Nephron progenitor cell (in vitro differentiated cells): ENCODE measurements around the gene TRIP10.

Experiments
- DNase-seq: peaks from one replicate; pipeline ENCODE4 v3.0.0; 2021
- H3K27ac Mint-ChIP-seq: 2 replicates; pipeline ENCODE4 v1.8.0; 2021; ENCODE audit warnings: mild to moderate bottlenecking, moderate library complexity, mixed read lengths
- H3K27me3 Mint-ChIP-seq: 2 replicates; pipeline ENCODE4 v1.8.0; 2021; ENCODE audit warnings: mild to moderate bottlenecking, low read depth, mixed read lengths; ENCODE audit not compliant: poor library complexity
- H3K36me3 Mint-ChIP-seq: 2 replicates; pipeline ENCODE4 v1.8.0; 2021; ENCODE audit warnings: low read depth, mixed read lengths
- H3K4me1 Mint-ChIP-seq: 2 replicates; pipeline ENCODE4 v1.8.0; 2021; ENCODE audit warnings: mixed read lengths
- H3K4me3 Mint-ChIP-seq: 2 replicates; pipeline ENCODE4 v1.8.0; 2021; ENCODE audit warnings: mild to moderate bottlenecking, moderate library complexity, mixed read lengths
- H3K9me3 Mint-ChIP-seq: 2 replicates; pipeline ENCODE4 v1.8.0; 2021; ENCODE audit warnings: mild to moderate bottlenecking, moderate library complexity, mixed read lengths
- TF ChIP-seq, protein P1 (sequence below): fragments of 200-600 bp; sonication (generic); IDR thresholded peaks from 2 replicates; pipeline ENCODE4 v1.5.0; 2021; ENCODE audit warnings: antibody characterized with exemption

Gene TRIP10

GRCh38 chr19:6709549-6709948 is 29.9 kb upstream of the TRIP10 start:
- peaks cover 69% of the 10 kb centered on the region for H3K27me3 Mint-ChIP-seq
- DNase-seq: no peak
- no peak overlapping the region for H3K27ac Mint-ChIP-seq
- TF ChIP-seq, protein P1, sequence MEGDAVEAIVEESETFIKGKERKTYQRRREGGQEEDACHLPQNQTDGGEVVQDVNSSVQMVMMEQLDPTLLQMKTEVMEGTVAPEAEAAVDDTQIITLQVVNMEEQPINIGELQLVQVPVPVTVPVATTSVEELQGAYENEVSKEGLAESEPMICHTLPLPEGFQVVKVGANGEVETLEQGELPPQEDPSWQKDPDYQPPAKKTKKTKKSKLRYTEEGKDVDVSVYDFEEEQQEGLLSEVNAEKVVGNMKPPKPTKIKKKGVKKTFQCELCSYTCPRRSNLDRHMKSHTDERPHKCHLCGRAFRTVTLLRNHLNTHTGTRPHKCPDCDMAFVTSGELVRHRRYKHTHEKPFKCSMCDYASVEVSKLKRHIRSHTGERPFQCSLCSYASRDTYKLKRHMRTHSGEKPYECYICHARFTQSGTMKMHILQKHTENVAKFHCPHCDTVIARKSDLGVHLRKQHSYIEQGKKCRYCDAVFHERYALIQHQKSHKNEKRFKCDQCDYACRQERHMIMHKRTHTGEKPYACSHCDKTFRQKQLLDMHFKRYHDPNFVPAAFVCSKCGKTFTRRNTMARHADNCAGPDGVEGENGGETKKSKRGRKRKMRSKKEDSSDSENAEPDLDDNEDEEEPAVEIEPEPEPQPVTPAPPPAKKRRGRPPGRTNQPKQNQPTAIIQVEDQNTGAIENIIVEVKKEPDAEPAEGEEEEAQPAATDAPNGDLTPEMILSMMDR: no peak
- H3K4me3 Mint-ChIP-seq: no peak overlapping the region
- no peaks in the 10 kb centered on the region for H3K4me1 Mint-ChIP-seq
- H3K36me3 Mint-ChIP-seq: no peaks in the 10 kb centered on the region
- H3K9me3 Mint-ChIP-seq: no peaks in the 10 kb centered on the region

DNA sequence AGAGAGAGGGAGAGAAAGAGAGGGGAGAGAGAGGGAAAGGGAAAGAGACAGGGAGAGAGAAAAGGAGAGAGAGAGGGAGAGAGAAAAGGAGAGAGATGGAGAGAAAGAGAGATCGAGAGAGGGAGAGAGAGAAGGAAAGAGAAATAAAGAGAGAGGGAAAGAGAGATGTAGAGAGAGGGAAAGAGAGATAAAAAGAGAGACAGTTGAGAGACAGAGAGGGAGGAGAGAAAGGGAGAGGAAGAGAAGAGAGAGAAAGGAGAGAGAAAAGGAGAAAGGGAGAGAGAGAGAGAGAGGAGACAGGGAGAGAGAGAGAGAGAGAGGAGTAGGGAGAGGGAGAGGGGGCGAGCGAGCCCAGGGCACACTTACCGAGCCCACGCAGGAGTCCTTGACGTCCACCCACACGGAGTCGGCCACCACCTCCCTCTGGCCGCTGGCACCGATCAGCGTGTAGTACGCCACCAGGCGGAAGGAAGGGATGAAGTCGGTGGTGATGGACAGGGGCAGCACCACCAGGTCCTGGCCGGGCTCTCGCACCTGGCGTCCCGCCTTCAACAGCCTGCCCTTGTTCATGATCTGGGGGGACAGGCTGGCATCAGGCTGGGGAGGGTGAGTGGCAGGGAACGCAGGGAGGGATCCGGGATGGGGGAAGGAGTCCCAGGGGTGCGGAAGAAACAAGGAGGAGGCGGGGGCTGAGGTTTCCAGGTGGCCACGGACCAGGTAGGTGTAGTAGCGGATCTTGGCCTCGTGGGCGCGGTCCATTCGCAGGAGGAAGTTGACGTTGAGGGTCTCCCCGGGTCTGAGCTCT is 29.0 kb upstream of the TRIP10 start:
- Mint-ChIP-seq H3K27ac (no peak overlapping the region), H3K9me3 (no peaks in the 10 kb centered on the region), H3K36me3 (no peaks in the 10 kb centered on the region), H3K27me3 (peaks cover 66% of the 10 kb centered on the region), H3K4me1 (no peaks in the 10 kb centered on the region), H3K4me3 (no peak overlapping the region)
- no peak for DNase-seq
- TF ChIP-seq, protein P1: no peak

GRCh38 chr19:6711078-6711361 is 28.5 kb upstream of the TRIP10 start:
- H3K9me3 Mint-ChIP-seq: no peaks in the 10 kb centered on the region
- no peak overlapping the region for H3K27ac Mint-ChIP-seq
- DNase-seq: no peak
- no peaks in the 10 kb centered on the region for H3K4me1 Mint-ChIP-seq
- H3K27me3 Mint-ChIP-seq: peaks cover 69% of the 10 kb centered on the region
- no peak overlapping the region for H3K4me3 Mint-ChIP-seq
- TF ChIP-seq, protein P1: no peak
- H3K36me3 Mint-ChIP-seq: no peaks in the 10 kb centered on the region

DNA sequence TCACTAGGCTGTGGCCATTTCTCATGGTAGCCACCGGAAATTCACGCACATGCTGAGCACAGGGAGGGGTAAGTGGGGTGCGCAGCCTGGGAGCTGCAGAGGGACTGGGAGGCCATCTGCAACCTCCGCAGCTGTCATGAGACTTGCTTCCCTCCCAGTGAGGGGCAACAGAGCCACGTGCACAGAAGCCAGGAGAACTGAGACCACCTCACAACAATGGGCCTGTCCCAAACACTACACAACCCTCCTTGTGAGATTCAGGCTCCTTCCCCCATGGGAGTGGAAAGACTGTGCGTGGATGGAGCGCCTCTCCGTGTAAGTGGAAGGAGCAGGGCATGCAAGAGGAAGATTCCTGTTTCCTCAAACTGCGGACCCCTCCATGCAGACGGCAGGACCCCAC is 27.9 kb upstream of the TRIP10 start:
- peaks cover 68% of the 10 kb centered on the region for H3K27me3 Mint-ChIP-seq
- no peak for DNase-seq
- H3K9me3 Mint-ChIP-seq: no peaks in the 10 kb centered on the region
- no peak overlapping the region for H3K27ac Mint-ChIP-seq
- TF ChIP-seq, protein P1: no peak
- no peak overlapping the region for H3K4me3 Mint-ChIP-seq
- no peaks in the 10 kb centered on the region for H3K36me3 Mint-ChIP-seq
- H3K4me1 Mint-ChIP-seq: no peaks in the 10 kb centered on the region

DNA sequence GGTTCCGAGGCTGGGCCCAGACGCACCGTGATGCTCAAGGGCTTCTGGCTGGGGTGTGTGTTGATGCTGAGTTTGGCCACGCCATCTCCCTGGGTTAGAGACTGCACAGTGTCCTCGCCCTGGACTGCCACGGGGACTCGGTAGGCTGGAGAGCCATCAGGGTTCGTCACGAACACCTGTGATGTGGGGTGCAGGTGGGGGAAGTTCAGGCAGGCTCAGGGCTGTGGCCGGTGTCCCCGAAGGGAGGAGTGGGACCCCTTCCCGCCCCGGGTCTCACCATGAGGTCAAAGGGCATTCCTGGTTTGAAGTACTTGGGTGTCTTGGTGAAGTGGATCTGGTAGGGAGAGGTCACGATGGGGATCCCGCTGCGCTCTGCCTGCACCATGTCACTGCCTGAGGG is 27.2 kb upstream of the TRIP10 start:
- Mint-ChIP-seq H3K4me3 (no peak overlapping the region), H3K27me3 (peaks cover 68% of the 10 kb centered on the region), H3K27ac (no peak overlapping the region), H3K9me3 (no peaks in the 10 kb centered on the region), H3K4me1 (peaks cover under 1% of the 10 kb centered on the region), H3K36me3 (no peaks in the 10 kb centered on the region)
- TF ChIP-seq, protein P1: no peak
- no peak for DNase-seq
